HG03103 (cell line): ENCODE data around the gene RAD51B.
"Not testable (repeated sequence)": the region's sequence is repeated elsewhere in the genome, so short reads cannot be mapped to it uniquely, and the experiment has no call there.

Experiments
- ATAC-seq: cut with Tn5 transposase; IDR thresholded peaks from one replicate; pipeline ENCODE4 v1.9.1; 2021; ENCODE audit warnings: low read depth; ENCODE audit not compliant: unreplicated experiment

RAD51B gene

DNA sequence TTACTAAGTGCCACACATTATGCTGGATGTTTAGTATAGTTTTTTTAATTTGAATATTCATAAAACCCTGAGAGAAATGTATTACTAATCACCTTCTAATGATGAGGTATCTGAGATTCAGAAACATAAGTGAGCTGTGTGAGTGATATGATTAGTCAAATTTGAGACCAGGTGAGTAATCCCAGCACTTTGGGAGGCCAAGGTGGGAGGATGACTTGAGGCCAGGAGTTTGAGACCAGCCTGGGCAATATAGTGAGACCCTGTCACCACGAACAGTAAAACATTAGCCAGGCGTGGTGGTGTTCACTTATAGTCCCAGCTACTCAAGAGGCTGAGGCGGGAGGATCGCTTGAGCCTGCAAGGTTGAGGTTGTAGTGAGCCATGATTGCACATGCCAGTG lies 438.4 kb downstream of the RAD51B start:
- ATAC-seq = no peak

DNA sequence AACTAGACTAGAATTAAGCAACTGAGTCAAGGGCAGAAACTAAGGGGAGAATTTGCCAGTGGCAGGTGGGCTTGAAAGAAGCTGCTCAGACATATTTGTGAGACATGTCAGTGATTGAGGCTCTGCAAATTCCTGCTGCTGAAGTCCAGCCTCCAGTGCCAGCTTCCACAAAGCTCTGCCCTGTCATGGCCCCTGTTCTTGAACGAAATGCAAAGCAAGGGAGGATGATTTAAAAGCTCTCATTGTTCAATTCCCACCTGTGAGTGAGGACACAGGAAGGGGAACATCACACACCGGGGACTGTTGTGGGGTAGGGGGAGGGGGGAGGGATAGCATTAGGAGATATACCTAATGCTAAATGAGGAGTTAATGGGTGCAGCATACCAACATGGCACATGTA lies 439.4 kb downstream of the RAD51B start:
- not testable (repeated sequence) for ATAC-seq

DNA sequence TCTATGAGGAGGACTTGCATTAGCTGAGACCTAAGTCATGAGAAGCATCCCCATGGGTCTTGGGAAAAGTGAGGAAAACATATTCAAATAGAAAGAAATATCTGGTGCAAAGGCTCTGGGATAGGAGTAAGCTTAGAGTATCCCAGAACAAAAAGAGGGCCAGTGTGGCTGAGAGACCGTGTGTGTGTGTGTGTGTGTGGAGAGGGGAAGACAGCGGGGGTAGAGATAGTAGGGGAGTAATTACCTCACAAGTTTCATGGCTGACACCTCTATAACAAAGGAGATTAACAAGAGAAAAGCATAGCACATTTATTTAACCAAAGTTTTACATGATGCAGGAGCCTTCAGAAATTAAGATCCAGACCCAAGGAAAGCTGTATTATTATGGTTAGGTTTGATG lies 440.5 kb downstream of the RAD51B start:
- no peak for ATAC-seq

DNA sequence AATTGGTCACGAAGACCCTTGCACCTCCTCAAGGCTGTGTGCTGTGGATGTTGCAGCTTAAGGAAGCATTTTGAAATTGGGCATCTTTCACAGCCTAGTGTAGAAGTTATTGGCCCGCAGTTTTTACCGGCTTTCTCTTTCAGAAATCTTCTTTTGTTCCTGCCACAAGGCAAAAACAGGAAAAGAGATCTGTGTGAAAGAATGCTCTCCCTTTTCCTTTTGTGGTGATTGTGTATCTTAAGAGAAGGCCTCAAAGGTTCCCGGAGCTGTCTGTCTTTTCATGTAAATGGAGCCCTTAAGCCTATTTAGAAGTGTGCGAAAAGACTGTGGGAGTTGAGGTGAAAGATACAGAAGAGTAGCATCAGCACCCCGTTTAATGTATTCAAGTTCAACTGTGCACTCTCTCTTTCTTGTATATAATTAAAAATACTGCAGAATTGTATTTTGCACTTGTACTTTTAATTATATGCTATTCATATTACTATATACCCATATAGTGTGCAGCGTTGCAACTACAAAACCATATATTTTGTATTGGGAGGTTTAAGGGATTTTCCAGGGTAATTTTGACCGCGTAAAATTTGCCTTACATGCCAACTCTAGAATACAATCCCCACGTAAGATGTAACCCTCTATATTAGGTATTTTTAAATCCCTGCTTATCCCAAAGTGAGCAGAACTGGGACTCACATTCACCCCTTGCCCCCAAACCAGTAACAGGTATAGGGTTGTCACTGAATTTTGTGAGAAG lies 441.7 kb downstream of the RAD51B start:
- ATAC-seq = no peak

DNA sequence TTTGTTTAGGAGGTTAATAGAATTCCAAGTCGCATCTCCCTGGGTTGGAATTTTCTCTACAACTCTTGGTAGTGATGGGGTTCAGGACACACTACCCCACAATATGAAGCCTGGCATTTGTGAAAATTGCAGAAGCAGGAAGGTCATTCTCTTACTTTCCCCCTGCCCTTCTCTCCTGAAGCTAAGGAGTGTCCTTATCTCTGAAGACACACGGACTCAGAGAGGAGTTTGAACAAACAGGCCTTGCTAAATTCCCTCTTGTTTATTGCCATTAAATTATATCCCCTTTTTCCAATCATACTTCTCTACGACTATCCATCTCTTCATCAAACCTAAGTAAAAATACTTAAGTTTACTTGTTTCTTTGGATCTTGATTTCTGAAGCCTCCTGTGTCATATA lies 443.0 kb downstream of the RAD51B start:
- ATAC-seq = no peak

DNA sequence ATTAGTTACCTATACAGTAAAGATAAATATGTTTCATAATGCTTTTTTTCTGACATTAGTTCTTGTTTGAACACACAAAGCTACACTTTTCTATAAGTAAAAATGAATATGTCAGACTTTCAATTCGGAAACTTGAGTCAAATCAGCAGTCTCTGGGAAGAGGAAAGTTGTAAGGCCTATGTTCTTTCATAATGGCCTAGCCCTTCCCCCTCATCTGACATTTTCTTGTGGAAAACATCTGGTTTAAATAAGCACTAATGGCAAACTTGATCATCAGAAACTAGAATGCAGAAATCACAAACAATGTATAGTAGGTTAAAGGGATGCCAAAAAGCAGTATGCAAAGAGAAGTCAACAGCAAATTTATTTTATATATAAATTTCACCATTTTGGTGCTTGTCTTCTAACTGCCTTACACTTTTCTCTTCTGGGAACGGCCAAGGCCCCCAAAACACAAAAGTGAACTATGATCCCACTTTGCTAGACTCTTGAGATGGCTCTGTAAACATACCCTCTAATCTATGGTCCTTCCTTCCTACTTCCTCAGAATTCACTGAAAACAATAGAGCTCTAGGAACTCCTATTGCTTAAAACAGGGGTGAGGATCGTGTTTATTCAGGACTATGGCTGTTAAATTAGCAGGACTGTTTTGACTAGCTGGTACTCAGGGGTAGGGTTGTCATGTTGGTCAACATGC lies 444.1 kb downstream of the RAD51B start:
- no peak for ATAC-seq

DNA sequence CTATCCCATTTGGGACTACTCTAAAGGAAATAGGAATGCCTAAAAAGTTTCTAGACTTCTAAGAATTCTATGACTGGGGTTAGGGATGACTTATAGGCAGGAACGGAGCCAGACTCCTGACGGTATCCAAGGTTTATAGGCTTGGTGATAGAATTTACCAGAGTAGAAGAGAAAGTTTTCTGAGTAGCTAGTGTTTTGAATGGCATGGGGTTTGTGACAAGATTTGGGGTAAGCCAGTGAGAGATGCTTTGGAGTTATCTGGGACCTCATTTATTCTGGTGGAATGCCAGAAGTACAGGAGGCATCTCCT lies 444.6 kb downstream of the RAD51B start:
- ATAC-seq = no peak

DNA sequence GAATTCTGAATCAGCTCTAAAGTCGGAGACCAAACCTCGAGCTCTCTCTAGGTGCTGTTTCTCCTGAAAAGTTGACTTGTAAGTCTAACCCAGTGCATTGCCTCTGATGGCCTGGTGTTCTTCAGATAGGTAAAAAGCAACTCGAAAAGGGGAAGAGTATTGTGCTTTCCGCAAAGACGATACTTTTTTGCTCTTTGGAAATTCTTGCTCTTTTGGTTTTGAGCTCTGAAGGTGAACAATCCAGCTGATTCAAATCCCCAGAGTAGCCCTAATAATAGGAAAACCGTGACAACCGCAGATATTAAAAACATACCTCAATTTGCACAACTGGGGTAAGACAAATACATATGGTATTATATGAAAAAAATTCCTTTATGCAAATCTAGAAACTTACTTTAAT lies 447.4 kb downstream of the RAD51B start:
- ATAC-seq = no peak

DNA sequence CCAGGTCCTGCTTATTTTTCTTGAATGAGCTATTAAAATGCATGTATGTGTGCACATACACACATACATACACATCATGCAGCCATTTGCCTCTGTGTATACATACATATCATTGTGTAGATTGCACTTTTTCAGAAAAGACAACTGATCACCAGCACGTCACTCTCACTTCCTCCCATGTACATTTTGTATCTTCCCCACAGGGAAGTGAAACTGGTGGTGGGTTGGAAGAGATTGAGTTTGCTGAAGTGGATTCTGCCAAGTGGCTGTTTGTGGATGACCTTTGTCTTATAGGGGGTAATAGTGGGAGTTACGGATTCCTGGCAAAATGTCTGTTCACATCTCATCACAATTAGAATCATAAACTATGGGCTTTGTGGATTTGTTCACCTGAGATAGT lies 448.6 kb downstream of the RAD51B start:
- ATAC-seq = peak; percentile 58

DNA sequence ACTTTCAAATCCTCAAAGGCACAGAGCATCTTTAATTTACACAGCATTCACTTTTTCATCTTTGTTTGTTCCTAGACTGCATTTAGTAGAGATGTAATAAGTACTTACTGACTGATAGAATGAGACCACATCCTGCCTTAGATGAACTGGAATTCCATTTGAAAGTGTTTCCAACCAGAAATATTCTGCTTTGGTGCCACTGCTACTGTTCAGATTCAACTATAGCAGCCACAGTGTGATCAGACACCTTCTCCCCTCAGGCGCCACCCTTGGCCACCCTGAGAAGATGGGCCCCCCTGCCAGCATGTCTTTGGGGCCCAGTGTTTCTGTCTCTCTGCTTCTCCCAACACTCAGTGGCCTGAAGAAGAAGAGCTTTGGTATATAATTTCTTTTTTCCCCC lies 449.1 kb downstream of the RAD51B start:
- ATAC-seq = peak; percentile 10

DNA sequence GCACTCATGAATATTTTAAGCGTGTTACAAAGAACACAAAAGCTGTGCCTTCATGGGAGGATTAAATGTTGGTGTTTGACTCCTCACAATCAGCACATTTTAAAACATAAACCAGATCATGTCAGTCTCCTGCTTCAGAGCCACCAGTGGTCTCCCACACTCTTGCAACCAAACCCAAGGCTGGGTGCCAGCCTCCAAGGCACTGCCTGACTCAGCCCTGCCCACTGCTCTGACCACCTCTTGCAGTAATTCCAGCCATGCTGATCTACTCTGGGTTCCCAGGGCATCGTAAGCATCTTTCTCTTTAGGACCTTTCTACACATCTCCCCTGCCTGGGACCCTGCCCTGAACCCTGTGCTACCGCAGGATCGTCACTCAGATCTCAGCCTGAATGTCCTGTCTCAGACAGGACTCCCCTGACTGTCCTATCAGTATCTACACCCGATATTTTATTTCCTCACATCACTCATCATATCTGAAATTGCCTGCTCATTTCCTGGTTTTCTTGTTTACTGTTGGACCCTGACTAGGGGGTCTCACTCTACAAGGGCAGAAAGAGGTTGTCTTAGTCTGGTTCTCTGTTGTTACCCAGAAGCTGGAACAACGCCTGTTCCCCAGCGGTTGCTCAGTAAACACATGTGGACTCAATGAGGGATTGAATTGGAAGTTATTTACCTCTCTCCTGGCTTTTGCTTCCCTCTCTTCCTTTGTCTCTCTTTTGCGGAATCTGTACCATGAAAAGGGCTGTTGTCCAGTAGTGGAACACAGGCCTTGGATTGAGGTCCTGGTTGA lies 449.8 kb downstream of the RAD51B start:
- no peak for ATAC-seq

DNA sequence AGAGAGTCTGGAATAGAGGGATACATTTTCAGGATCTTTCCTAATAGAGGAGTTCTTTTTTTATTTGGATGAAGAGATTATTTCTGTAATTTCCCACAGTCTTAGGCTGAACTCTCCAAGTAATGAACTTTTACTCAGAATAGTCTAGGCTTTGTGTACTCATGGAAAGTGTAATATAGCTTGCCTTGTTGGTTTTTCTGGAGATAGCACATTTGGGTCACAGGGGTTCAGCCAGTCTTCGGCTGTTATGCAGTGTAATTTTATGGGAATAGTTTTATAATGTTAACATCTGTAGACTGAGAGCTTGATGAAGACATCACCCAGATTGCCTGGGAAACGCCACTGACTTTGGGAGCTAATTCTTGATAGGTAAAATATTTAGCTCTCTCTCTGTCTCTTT lies 450.8 kb downstream of the RAD51B start:
- ATAC-seq = no peak

DNA sequence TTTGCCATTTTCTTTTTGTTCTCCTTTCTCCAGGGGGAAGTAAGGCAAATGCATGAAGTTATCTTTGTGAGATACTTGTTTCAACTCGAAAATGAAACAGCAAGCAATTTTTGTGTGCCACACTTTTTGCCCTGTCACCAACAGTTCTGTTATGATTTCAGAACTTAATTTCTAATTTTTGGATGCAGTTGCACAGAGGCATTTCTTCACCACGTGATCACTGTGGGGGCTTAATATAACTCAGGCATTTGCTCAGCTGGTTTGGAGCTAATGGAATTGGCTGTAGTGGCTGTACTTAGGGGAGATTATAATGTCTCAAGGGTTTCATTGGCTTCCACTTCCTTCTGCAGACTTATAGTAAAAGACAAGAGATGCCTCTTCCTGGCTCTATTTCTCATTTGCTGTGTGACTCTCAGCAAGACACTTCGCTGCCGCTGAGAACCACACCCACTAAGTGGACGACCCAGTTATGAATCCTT lies 452.4 kb downstream of the RAD51B start:
- no peak for ATAC-seq

DNA sequence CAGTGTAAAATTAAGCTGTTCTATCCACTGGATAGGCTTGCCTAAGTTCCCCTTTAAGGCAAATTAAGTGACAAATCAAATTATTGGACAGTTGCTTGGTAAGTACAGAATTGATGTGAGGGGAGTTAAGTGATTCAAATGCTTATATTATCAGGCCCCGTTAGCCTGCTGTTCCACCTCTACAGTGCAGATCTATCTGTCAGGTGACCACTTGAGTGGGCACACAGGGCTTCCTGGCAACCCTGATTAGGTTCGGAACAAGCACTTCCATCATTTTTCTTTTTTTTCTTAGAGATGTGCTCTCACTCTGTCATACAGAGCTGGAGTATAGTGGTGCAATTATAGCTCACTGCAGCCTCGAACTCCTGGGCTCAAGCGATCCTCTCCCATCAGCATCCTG lies 453.8 kb downstream of the RAD51B start:
- no peak for ATAC-seq

DNA sequence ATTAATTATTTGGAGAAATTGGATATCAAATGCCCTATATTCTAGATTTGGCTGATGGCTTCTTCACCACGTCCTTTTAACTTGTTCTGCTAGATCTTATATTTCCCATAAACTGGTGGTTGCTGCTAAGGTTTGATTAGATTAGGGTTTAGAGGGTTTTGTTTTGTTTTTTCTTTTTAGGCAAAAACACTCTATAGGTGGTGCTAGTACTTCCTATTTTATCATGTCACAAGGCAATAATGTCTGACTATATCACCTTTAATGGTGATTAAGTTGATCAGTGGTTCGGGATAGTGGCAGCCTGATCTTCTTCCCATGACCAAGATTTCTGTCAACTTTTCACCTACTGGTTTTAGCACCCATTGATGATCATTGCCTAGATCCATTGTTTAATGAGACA lies 455.1 kb downstream of the RAD51B start:
- ATAC-seq = no peak

DNA sequence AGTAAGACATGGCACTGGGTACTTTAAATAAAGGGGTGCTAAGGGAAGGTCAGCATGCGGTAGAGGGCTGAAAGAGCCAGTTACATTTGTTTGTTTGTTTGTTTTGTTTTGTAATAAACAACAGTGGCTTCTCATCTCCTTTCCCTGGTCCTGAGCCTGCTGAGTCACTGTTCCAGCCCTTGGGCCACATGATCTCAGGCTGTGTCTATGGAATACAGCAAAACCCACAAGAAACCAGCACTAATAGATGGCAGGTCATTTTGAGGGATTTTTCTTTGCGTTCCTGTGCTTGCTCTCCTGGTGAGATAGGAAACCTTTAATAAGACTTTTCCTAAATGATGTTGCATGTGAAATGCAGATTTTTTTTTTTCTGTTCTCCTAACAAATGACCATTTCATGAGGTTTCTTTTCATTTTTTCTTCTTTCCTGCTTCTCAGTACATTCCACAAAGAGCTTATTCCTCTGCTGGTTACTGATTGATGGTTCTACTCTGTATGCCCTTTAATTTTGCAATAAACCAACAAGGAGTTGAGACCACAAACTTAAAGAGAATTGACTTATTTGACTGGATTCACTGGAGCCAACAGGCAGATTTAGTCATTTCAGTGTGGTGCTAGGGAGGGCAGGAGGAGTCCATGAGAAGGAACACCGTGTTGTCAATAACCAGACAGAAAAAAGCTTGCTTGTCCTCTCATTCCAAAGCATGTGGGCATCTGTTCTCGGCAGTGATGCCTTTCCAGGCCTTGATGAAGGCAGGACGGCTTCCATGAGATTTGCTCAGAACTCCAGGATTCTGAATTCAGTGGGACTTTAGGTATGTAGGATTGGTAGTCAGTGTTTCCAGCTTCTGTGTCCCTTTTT lies 459.2 kb downstream of the RAD51B start:
- ATAC-seq = no peak

DNA sequence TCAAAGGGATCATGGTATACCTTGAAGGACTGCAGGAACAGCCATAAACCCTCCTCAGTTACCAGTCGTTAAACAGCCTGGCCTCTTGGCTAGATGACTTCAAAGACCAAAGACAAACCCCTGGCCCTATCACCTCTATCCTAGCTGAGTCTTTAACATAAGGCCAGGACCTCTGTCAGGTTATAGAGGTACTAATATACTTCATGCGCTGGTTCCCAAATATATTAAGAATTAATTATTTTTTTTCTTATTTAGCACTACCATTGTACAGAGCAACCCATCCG lies 459.8 kb downstream of the RAD51B start:
- no peak for ATAC-seq

DNA sequence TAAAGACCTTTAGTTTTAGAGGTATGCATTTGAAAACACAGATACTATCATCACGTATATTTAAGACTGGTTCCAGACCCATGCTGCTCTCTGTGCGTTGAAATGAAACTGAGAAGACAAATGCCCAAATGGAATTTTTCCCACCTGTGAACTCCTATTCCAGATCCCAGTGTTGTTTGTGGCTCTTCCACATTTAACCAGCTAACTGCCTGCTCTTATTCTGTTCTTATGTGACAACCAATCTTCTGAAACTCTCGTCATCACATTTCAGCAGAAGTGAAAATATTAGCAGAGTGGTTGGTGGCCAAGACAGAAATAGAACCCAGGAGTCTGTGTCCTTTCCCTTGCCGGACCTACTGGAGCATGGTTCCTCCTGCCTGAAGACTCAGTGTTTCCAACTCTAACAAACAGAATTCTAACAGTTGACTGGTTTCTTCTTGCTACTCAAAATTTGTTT lies 460.2 kb downstream of the RAD51B start:
- ATAC-seq = no peak

DNA sequence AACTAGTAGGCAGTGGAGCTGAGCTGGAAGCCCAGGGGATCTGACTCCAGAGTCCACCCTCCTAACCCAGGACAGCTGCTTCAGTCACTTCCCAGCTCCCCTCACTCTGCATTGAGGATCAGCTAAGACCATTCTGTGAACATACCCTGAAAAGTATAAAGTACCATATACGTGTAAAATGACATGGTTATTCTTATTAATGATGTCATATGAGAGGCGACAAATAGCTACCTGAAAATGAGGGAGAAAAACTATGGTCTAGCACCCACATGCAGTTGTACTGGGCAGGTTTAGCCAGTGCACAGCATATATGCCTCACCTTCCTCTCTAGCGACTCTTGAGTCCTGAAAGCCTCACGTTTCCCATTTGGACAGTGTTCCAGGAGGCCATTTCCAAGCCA lies 461.9 kb downstream of the RAD51B start:
- no peak for ATAC-seq

DNA sequence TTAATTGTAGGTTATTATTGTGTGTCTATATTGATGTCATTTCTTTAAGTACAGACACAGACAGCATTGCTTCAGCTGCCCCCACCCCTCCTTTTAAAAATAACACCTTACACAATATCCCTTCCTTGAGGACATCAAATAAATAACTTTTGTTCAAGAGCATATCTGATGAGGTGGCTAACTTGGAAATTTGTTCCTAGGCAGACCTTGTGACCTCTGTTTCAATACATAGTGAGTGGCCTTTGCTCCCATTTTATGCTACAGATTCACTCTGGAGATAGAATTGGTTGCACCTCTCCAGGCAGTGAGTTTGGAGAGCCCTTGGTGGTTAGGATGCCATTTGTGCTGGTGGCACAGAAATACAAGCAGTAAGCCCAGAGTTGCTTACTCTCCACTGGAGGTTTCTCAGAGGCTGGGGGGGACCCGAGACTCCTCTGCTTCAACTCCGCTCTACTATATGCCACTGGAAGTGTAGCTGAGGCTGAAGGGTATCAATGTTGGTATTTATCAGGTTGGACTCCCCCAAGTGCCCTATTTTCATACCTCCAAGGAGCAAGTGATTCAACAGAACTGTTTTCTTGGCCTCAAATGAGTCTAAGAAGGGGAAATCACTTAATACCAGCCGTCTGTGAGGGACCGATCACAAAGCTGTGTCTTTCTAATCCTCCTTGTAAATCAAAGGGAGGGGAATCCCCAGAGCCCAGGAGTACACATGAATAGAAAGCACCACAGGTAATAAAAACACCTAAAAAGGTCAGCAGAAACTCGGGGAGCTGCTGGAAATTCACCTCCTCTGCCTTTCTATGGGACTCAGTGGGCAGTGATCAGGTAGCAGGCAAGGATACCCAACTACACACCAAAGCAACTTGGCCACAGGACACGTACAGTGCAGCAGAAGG lies 463.1 kb downstream of the RAD51B start:
- no peak for ATAC-seq
